Uterus (tissue), 4 donors: ENCODE measurements around the gene FMN2. TPM values are rescaled to one million over a fixed set of nuclear protein-coding genes. Genes with fewer than 3 reads are reported as not detected.
A peak's percentile ranks its signal among the peaks of the same experiment; 100 is the strongest.

Source experiments
- DNase-seq, 2 donors: peaks; one replicate each; pipeline ENCODE4 v3.0.0-alpha.2; 2019 to 2020
- H3K27ac ChIP-seq, 2 donors: fragments of 200-600 bp; sonication (generic); 1 replicate in 1 of 2; 2 replicates in 1 of 2; pipeline ENCODE4 v1.5.1; 2016 to 2018
- H3K27me3 ChIP-seq, 2 donors: fragments of 200-600 bp; sonication (generic); one replicate each; pipeline ENCODE4 v1.5.1; 2018 to 2019; ENCODE audit warnings: control low read depth in 1 of 2
- H3K36me3 ChIP-seq, 2 donors: fragments of 200-600 bp; sonication (generic); one replicate each; pipeline ENCODE4 v1.5.1; 2019; ENCODE audit warnings: control low read depth in 1 of 2
- H3K4me1 ChIP-seq, 2 donors: fragments of 200-600 bp; sonication (generic); one replicate each; pipeline ENCODE4 v1.5.1; 2018 to 2019; ENCODE audit warnings: control low read depth in 1 of 2
- H3K4me3 ChIP-seq, 2 donors: fragments of 200-600 bp; sonication (generic); 1 replicate in 1 of 2; 2 replicates in 1 of 2; pipeline ENCODE4 v1.5.1; 2018 to 2019; ENCODE audit warnings: mild to moderate bottlenecking in 1 of 2
- H3K9me3 ChIP-seq, 2 donors: fragments of 200-600 bp; sonication (generic); one replicate each; pipeline ENCODE4 v1.5.1; 2019; ENCODE audit warnings: control low read depth in 1 of 2
- CTCF ChIP-seq, 4 experiments: fragments of 200-600 bp in 2 of 4; fragments of 450-650 bp in 2 of 4; sonication (generic) in 2 of 4; IDR thresholded peaks; one replicate each; pipeline ENCODE4 v1.5.1; 2016 to 2019; ENCODE audit warnings: antibody characterized with exemption in 4 of 4, mild to moderate bottlenecking in 2 of 4, moderate library complexity in 1 of 4
- POLR2A ChIP-seq, 2 donors: fragments of 450-650 bp; IDR thresholded peaks; one replicate each; pipeline ENCODE4 v1.6.1; 2016; ENCODE audit warnings: antibody characterized with exemption in 2 of 2, mild to moderate bottlenecking in 1 of 2, moderate library complexity in 1 of 2
- intact Hi-C: fragments of 100-400 bp; cut with DNase I; formaldehyde crosslinking; loops from one replicate; pipeline ENCODE4 v1.15.1; 2023; ENCODE audit warnings: low total_unique reads
- total RNA-seq, 4 donors: library from RNA; depleted of rRNA in 3 of 4; stranded (reverse); fragments of >200 nt in 3 of 4; gene quantifications; one replicate each; pipeline versions ENCODE4 v1.1.0 to v1.2.4, GENCODE V29; 2014 to 2023
- donor health status: DM: yes; HTN: yes; CAD: no.

Gene FMN2
- total RNA-seq, 4 donors from 2014 or later: 1.0 to 6.5 (median 2.3) TPM; not detected in 1

DNA sequence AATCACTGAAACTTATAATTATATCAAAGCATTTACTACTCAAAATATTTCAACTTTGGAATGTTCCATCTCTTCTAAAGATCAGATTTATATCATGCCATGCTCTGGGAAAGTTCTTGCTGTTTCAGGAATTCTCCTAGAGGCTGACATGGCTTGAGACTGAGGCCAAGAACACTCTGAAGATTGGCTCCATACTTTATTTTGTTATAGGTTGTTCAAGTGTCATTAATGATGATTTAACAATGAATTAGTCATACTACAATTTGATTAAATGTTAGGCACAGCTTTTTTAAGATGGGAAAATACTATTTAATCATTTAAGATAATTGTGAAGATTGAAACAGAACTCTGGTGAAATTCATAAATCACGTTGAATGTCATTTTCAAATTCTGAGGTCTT, 264.9 kb downstream of the FMN2 start:
- intact Hi-C loops: no loop called here
- H3K36me3 ChIP-seq: no peaks in the 10 kb centered on the region
- H3K4me1 ChIP-seq: no peaks in the 10 kb centered on the region
- H3K4me3 ChIP-seq: no peak overlapping the region
- no peaks in the 10 kb centered on the region for H3K27me3 ChIP-seq
- TF ChIP-seq CTCF (IDR thresholded peaks at IDR 0.05): no peak
- TF ChIP-seq POLR2A (IDR thresholded peaks at IDR 0.05): no peak
- H3K27ac ChIP-seq: peak overlapping the region; percentile 36 to 78
- H3K9me3 ChIP-seq: no peaks in the 10 kb centered on the region
- DNase-seq: no peak

- no peaks in the 10 kb centered on the region for H3K4me1 ChIP-seq
- H3K9me3 ChIP-seq: no peaks in the 10 kb centered on the region
- intact Hi-C loops: no loop called here
- TF ChIP-seq CTCF (IDR thresholded peaks at IDR 0.05) (no peak), POLR2A (IDR thresholded peaks at IDR 0.05) (no peak)
- no peak for DNase-seq
- no peaks in the 10 kb centered on the region for H3K36me3 ChIP-seq
- no peak overlapping the region for H3K27ac ChIP-seq
- H3K27me3 ChIP-seq: no peaks in the 10 kb centered on the region
- H3K4me3 ChIP-seq: no peak overlapping the region
Measured at GRCh38 chr1:240362046-240362445, 270.4 kb downstream of the FMN2 start.

GRCh38 chr1:240362826-240363225, 271.1 kb downstream of the FMN2 start:
- Histone ChIP-seq H3K4me1 (no peaks in the 10 kb centered on the region), H3K9me3 (no peaks in the 10 kb centered on the region), H3K4me3 (no peak overlapping the region), H3K27ac (no peak overlapping the region), H3K36me3 (no peaks in the 10 kb centered on the region), H3K27me3 (no peaks in the 10 kb centered on the region)
- intact Hi-C loops: no loop called here
- no peak for DNase-seq
- TF ChIP-seq POLR2A (IDR thresholded peaks at IDR 0.05) (no peak), CTCF (IDR thresholded peaks at IDR 0.05) (no peak)

DNA sequence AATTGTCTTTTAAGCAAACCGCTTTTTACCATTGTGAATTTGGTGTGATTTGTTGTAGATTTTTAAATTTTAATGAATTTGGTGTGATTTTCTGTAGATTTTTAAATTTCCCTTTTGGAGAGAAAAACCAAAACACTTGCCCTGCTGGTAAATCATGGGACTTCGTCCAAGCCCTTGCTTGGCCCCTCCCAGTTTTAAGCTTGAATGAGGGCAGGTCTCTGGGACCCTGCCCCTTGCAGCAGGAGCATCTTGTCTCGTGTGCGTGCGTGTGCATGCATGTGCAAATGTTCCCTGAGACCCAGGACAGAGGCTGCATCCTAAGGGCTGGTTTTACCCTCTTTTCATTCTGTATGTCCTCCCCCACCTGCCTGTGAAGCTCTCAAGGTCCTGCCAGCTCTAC, 271.6 kb downstream of the FMN2 start:
- Histone ChIP-seq H3K27me3 (no peaks in the 10 kb centered on the region), H3K4me1 (no peaks in the 10 kb centered on the region), H3K9me3 (no peaks in the 10 kb centered on the region), H3K27ac (no peak overlapping the region), H3K4me3 (no peak overlapping the region), H3K36me3 (no peaks in the 10 kb centered on the region)
- intact Hi-C loops: no loop called here
- TF ChIP-seq POLR2A (IDR thresholded peaks at IDR 0.05) (no peak), CTCF (IDR thresholded peaks at IDR 0.05) (no peak)
- DNase-seq: no peak

DNA sequence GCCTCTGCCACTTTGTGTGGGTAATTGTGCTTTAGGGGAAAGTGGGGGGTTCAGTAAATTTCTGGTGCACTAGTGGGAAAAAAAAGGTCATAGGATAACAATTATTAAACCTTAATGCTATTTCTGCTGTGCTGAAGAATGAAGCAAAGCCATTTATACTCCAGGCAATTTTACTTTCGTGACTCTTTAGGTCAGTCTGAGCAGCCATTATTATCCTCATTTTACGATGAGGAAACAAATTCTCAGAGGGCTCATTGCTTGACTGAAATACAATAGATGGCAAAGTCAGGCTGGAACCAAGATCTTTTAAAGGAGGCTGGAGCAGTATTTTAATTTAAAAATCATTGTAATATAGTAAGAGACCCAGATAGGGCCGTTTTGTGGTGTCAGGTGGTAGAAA, 272.2 kb downstream of the FMN2 start:
- no peak for DNase-seq
- no peak for TF ChIP-seq CTCF (IDR thresholded peaks at IDR 0.05)
- no peak for TF ChIP-seq POLR2A (IDR thresholded peaks at IDR 0.05)
- Histone ChIP-seq H3K36me3 (no peaks in the 10 kb centered on the region), H3K4me1 (no peaks in the 10 kb centered on the region), H3K9me3 (no peaks in the 10 kb centered on the region), H3K27ac (no peak overlapping the region), H3K27me3 (no peaks in the 10 kb centered on the region), H3K4me3 (no peak overlapping the region)
- intact Hi-C loops: no loop called here
